Activated CD4-positive, alpha-beta T cell treated with anti-CD3 and anti-CD28 coated beads, Interleukin-2, amount 50 U/mL, for 24 hours (primary cell): ENCODE data around the gene RBFOX1.

ENCODE experiments used
- DNase-seq, 2 donors: peaks; one replicate each; pipeline ENCODE4 v3.0.0-alpha.2; 2020; ENCODE audit warnings: low read depth in 1 of 2, low spot score in 1 of 2

The RBFOX1 gene

DNA sequence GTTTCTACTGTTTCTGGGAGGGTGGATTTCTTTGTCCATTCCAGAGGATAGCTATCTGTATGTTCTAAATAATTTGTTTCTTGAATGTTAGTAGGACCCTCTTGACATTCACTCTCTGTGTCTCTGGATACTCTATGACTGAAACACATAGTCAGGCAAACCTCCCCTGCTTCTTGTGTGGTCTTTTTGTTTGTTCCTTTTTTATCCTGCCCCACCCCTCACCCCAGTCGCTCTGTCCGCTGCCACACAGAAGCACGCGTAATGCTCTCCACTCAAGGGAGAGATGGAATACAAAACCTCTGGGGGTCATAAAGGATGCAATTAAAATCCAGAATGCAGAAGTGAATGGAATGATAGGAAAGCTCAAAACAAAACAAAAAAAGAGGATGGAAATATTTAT lies 253.1 kb downstream of the RBFOX1 start:
- DNase-seq, result no peak

DNA sequence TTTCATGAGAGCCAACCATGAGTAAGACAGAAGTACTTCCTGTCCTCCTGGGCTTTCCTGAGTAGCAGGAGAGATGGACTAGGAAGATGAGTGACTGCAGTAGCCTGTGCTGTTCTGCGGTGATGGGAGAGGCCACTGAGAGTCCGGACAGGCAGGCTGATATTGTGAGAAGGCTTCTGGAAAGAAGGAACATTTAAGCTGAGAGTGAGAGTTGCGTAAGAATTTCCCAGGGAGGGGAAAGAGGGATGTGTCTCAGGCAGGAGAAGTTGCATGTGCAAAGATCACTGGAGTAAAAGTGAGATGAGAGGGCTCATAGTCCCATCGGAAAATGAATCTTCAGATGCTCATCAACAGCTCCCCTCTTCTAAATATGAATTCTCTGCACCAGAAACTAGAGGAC lies 258.3 kb downstream of the RBFOX1 start:
- no peak for DNase-seq

DNA sequence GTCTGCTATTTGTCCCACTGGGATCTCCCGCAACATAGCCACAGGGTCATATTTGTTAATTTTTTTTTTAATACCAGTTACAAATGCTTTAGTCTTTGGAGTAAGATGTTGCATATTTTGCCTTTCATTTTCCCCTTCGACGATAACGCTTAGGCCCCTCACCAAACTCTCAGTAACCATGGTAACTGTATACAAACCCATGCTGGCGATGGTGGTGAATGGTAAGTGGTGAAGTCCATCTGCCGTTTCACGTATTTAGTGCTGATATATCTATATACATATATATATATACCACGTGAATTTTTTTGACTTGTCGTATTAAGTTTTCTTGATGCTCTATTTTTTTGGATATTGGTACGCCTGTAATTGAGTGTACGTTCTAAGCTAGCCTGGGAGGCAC lies 263.7 kb downstream of the RBFOX1 start:
- no peak for DNase-seq

DNA sequence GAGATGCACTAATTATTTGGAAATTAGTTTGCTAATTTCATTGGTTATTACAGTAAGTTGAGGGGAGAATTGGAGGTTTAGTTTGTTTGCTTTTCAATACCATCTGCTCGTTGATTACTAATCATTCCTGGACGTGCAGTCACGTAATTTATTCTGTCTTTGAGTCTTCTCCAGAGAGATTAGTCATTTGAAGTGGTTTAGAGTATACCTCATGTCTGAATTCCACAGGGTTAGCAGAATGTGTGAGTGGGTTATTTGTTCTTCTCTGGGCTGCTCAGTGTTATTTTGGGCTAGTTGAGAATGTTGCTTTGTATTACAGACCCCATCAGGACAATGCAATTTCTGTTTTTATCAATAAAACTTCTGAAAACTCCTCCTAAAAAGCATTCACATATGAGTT lies 265.0 kb downstream of the RBFOX1 start:
- no peak for DNase-seq

DNA sequence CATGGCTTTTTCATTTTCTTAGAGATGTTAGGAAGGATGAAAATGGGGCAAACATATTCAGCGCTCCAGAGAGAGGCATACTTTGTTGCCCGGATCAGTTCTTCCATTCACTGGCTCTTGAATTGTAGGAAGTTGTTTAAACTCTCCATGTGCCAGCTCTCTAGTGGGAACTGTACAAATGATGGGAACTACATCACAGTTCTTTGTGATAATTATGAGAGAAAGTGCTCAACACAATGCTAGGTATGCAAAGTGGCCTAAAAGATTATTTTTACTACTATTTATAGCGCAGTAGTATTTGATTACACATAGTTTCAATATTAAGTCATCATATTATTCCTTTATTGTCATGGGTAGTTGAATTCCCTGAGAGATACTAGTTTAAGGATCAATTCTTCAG lies 268.5 kb downstream of the RBFOX1 start:
- DNase-seq, result no peak

DNA sequence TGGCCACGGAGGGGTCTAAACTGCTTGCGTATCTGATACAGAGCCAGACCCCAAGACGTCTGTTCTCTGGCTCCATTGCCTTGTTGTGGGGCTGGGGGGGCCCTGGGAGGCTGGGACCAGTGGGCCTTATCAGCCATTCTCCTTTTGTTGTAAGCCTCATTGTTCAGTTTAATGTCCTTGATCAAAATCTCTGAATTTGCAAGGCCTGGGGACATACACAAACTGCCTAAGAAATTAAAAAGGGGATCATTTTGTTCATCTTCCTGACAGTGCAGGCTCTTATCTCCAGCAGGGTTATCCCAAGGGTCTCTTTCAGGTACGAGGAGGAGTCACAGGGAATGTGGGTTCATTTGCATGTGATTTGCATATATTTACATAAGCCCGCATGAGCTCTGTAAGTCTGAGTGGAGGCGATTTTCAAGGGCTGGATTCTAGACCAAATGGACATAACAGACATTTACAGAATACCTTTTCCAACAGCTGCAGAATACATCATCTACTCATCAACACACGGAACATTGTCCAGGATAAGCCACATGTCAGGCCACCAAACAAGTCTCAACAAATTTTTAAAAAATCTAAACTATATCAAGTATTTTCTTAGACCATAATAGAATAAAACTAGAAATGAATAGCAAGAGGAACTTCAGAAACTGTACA lies 269.8 kb downstream of the RBFOX1 start:
- no peak for DNase-seq

DNA sequence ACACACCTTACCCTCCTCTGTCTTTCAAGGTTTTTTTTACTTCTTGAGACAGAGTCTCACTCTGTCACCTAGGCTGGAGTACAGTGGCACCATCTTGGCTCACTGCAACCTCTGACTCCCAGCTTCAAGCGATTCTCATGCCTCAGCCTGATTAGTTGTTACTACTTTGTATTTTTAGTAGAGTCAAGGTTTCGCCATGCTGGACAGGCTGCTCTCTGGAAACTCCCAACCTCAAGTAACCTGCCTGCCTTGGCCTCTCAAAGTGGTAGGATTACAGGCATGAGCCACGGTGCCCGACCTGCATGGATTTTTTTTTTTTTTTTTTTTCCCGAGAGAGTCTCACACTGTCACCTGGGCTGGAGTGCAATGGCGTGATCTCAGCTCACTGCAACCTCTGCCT lies 273.2 kb downstream of the RBFOX1 start:
- no peak for DNase-seq

DNA sequence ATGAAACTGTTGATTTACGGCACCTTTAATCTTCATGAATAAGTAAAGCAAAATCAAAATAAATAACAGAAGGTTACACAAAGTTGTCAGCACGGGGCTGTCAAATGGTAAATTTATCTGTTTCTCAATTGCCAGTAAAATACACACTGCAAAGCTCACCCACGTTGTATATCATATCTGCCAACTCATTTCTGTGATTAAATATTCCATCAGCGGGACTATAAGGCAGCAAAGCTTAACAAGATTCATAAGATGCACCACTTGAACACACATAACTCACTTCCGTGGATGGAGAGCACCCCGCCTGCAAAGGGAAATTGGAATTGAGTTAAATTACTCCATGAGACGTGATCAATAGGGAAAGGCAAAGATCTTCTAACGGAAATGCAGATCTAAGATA lies 280.0 kb downstream of the RBFOX1 start:
- DNase-seq, result no peak

DNA sequence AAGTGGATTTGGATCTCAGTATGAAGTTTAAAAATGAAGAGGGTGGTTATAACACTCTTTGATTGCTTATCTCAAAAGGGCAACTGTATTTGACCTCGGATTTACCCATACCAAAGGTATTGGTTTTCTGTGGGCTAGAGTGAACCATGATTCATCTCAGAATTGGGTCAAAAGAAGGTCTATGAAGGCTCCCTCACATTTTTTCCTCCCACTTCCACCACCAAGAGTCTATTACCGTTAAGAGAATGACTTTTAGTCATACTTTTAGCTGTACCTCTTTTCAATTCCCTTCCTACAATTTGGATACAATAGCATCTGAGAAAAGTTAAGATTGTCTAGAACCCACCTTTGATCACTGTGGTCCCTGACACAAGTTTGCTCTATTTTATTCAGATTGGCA lies 280.9 kb downstream of the RBFOX1 start:
- DNase-seq, result no peak

DNA sequence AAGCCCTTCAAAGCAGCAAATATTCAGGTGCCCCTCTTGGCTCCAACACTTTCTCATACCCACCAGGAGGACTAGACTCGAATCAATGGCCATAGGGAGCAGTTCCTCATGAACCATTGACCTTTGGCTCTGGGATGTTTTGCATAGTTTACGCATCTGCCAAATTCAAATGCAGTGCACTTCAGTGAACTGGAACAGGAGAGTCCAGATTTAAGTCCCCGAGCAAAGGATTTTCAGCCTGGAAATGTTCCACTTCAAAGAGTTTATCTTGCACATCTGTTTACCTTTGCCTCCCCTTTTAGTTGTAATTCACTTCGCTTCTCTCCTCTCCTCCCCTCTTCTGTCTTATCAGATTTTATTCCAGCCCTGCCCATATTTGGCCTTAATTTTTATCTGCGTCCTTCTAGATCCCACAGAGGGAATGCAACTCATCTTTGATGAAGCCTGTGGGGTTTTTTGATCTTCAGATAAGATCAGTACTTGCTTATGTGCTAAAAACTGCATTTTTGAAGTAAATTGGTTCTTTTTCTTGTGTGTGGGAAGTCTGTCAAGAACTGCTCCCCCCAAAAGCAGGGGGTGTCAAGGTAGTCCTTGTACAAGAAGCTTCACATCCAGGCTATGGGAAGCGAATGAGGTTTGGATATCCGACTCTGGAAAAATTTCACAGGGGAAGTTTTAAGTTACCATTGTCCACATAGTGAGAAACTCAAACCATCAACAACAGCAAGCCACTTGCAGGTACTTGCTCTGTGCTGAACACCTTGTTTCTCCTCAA lies 281.6 kb downstream of the RBFOX1 start:
- DNase-seq, result no peak

DNA sequence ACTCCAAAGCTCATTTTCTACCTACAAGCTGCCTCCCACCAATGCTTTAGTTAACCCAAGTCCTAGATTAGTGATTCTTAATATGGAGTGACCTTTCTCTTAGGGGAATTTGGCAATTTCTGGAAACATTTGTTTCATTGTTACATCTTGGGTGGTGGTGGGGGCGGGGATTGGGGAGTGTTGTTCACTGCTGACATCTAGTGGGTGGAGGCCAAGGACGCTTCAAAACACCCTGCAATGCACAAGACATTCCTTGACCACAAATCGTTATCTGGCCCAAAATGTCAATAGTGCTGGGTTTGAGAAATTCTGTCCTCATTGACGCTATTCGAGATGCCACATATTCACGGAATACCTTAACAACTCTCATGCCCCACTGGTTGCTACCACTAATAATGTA lies 282.9 kb downstream of the RBFOX1 start:
- no peak for DNase-seq

DNA sequence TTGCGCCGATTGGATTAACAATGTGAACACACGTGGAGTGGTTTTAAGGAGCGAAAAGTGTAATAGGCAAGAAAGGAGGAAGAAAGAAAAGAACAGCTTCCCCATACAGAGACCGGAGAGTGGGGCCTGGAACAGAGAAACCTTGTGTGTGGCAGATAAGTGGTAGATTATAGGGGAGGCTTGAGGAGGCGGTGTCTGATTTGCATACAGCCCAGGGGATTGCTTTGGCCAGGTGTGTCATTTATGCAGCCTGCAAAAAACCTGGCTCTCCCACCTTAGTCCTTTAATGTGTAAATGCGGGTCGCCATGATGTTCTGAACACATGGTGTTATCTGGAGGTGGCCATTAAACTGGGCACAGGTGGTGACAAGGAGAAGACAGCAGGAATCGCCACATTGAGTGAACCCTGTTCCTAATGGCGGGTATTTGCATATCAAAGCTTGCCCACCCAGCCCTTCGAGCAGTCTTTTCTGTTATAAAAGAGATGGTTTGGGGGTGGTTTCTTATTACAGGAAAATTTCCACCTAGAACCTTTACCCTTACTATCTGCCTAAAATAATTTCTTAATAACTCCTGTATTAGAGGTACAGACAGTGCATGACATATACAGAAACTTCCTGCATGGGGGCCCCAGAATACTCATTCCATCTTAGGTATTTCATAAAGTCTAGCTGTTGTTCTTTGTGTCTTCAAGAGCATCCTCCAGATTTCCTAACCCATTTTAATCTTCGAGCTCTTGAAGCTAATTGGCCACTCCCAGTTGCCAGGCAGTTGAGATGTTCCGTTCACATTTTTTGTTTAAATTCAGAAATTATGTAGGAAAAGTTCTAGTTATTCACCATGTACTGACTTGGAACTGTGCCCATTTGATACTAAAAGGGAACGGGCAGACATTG lies 292.5 kb downstream of the RBFOX1 start:
- no peak for DNase-seq

DNA sequence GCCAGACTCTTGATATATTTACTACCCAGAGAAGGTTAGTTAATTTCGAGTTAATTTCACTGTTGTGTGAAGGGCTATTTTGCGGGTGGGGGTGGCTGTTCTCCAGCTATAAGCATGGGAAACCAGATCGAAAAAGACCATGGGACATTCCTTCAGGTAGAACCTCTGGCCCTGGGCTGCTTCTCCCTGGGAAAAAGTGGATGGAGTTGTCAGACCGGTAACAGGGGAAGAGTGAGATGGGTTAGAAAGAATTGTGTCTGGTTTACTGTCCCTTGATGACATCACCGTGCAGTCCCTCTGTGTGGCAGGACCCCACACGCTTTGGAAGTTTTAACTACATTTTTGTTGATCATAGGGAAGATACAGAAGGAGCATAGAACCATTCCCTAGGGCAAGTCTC lies 296.3 kb downstream of the RBFOX1 start:
- no peak for DNase-seq

DNA sequence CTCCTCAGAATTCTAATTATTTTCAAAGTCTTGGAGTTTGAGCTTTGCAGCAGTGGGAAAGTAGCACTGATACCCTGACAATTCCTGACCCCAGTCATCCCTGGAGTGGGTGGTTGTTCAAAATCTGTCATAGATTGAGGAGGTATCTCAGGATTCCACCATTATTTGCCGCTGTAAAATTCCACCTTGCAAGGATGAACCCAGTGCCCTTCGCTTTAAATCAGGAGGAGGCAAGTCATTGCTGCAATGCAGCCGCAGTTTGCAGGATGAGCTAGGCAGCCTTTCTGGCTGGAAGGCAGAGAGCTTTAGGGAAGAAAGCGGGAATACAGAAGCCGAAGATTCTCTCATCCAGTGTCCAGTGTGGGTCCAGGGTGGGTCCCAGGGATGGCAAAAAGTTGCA lies 296.9 kb downstream of the RBFOX1 start:
- no peak for DNase-seq

DNA sequence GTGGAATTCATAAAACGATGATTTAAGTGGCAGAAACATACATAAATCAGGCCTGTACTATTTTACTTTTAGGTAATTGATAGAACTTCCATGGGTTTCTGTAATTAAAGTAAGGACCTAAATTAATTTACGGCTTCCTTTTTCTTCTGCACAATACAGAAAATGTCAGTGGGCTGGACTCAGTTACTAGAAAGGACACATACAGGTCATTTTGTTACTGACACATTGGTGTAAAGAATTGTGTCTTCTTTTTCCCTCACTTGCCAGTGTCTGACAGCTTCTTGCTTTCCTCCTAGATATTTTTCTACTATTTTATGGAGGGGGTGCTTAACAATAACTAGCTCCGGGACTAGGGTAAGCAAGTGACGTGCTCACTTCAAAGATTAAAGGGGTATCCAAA lies 304.8 kb downstream of the RBFOX1 start:
- DNase-seq, result no peak

DNA sequence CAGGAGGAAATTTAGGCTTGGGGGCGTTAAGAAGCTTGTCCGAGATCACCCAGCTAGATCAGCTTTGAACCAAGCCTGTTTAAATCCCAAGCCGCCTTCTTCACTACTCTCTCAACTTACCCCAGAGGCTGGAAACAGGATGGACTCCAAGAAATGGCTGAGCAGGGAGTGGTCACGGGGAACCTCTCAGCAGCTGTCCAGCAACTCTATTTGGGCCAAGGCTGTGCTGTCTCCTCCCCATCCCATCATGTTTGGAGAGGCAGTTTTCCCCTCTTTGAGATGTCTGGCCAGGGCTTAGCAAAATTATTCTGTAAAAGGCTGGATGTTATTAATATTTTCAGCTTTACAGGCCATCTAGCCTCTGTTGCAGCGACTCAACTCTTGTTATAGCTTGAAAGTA lies 305.7 kb downstream of the RBFOX1 start:
- no peak for DNase-seq

DNA sequence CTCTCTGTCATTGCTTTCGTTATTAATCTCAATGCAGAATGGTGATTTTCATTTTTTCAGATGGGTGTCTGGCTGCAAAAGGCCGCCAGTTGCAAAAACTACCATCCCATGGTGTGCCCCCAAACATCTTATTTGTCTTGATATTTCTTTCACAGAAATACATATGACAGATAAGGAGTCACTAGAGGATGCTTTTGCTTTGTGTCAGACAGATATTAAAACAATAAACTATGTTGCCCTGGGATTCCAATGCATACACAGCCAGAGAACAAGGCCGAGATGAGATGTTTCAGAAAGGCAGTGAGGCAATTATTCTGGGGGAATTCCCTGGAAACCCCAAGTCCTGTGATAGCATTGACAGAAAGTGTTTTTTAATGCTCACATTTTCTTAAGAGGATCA lies 307.7 kb downstream of the RBFOX1 start:
- no peak for DNase-seq

DNA sequence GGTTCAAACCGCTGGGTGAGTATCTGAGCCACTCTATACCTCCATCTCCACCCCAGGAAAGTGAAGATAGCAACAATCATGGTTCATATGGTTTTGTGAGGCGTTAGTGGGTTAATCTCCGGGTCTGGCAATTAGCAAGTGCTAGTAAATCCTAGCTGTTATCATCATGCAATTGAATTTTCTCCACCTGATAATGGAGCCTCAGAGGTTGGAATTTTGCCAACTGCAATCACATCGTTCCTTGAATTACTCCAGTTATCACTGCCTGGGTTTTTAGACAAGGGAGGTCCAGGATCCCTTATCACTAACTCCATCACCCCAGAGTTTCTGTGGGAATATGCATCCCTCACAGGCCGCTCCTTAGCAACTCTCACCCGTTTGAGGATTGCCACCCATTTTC lies 311.5 kb downstream of the RBFOX1 start:
- no peak for DNase-seq

DNA sequence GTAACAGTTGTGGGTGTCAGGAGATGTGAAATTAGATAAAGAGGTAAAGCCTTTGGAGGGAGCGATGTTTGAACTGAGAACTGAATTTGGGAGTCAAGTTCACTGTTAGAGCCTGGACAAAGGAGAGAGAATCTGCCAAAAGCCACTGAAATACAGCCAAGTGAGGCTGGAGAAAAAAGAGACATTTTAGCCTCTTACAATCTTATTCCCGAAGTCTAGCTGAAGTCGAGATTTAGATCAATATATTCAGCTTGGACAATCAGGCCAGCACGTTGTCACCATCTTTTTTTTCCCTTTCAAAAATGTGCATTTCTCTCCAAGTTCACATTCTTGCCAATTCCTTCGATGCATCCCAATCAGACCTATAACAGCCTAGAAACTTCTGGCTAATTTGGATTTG lies 312.2 kb downstream of the RBFOX1 start:
- DNase-seq, result no peak

DNA sequence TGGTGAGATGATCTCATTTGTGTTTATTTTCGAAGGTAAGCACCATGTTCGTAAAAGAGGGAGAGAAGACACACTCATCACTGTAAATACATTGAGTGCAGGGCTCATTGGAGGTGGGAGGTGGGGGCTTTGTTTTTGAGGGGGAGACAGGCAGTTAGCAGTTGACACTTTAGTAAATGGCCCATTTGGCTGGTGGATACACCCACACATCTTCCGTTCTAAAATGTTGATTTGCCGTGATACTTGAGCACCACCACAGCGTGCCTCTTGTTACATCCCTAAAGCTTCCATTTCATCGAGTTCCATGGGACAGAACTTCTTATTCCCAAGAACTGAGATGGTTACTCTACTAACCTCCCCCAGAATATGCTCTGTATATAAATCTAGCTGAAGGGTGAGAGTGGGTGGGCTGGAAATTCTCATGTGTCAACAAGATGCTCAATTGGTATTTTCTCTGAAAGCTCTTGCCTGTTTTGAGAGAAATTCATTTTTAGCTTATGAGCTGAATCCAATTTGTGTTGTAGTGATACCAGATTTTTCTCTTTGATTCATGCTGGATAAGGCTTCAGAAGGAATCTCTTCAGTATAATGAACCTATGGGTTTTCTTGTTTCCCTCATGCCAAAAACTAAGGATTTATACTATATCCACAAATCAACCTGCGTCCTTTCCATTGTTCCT lies 314.3 kb downstream of the RBFOX1 start:
- DNase-seq, result no peak

DNA sequence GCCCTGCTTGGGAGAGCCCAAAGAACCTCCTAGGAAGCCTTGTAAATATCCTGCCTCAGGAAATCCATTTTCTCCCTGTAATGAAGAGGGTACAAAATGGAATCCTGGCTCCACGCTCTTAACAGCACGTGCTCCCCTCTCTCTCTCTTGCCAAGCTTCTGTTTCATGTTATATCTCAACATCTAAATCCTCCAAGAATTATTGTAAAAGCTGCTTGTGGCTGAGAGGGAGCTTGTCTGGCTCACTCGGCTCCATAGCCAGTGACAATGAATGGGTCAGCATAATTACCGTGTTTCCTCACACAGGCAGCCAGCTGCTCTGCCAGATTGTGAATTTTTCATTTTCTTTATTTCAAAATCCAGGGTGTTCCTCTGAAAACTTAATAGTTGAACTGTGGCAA lies 317.8 kb downstream of the RBFOX1 start:
- DNase-seq, result no peak
